ENCODE results near the gene RDH8.

DNA sequence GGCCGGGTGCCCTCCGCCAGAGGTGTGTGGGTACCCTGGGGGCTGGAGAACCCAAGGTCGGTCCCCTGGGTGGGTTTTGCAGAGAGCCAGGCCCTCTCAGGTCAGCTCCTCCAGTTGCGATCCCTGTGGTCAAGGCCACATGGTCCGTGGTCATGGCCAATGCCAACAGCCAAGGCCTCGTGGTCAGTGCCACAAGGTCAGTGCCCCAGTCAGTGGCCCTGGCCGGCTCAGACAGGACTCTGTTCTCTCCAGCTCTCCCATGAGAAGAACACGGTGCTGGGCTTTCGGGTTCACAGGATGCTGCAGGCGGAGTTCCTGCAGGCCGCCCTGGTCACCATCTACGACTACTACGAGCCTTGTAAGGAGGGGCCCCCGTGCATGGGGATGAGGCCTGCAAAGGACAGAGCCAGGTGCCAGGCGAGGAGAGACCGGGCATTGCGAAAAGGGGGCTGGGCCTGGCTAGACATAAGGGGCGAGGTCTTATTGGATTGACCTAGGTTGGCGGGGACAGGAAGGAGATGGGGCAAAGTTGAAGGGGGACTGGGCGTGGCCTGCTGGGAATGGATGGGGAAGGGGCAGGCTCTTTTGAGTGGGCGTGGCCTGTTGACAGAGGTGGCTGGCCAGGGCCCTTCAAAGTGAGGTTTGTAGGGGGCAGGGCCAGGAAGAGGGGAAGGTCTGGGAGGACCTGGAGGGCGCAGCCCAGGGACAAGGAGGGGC is 57.6 kb downstream of the RDH8 start:
- TF ChIP-seq, protein P1, sequence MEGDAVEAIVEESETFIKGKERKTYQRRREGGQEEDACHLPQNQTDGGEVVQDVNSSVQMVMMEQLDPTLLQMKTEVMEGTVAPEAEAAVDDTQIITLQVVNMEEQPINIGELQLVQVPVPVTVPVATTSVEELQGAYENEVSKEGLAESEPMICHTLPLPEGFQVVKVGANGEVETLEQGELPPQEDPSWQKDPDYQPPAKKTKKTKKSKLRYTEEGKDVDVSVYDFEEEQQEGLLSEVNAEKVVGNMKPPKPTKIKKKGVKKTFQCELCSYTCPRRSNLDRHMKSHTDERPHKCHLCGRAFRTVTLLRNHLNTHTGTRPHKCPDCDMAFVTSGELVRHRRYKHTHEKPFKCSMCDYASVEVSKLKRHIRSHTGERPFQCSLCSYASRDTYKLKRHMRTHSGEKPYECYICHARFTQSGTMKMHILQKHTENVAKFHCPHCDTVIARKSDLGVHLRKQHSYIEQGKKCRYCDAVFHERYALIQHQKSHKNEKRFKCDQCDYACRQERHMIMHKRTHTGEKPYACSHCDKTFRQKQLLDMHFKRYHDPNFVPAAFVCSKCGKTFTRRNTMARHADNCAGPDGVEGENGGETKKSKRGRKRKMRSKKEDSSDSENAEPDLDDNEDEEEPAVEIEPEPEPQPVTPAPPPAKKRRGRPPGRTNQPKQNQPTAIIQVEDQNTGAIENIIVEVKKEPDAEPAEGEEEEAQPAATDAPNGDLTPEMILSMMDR (IDR thresholded peaks at IDR 0.05): no peak
- TF ChIP-seq POLR2A (IDR thresholded peaks at IDR 0.05): no peak
